HG03442 (cell line): ENCODE results near the gene PIEZO2.

Experiments
- ATAC-seq: cut with Tn5 transposase; IDR thresholded peaks from one replicate; pipeline ENCODE4 v1.9.1; 2021; ENCODE audit warnings: mild to moderate bottlenecking, moderate library complexity; ENCODE audit not compliant: unreplicated experiment

The PIEZO2 gene

DNA sequence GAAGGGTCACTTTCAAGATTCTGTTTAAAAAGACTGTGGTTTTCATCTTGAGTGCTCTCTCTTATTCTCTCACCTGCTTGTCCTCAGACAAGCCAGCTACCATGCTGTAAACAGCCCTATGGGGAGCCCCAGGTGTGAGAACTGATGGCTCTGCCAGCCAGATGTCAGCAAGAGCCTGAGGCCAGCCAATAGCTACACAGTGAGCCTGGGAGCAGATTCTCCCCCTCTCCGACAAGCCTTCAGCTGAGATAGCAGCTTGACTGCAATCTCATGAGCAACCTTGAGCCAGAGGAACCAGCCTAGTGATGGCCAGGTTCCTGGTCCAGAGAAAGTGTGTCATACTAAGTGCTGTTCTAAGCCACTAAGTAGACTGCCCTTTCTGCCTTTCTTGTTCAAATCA lies 351.5 kb downstream of the PIEZO2 start:
- no peak for ATAC-seq

DNA sequence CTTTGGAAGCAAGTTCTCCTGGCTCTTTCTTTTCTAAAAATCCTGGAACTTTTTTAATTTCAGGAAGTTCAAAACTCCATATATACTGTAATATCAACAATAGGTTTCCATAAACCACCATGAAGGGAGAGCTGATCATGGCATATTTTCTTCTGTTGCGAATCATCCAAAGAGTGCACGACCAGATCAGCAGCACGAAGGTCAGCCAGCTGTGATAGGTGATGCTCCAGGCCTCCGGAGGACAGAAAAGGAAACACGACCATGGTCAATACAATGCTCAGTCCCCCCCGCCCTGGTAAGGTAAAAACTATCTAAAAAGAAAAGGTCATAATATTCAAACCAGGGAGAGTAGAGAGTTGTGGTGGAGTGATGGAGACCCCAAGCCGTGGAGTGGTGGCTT lies 354.6 kb downstream of the PIEZO2 start:
- no peak for ATAC-seq

GRCh38 chr18:10793730-10794370 lies 355.5 kb downstream of the PIEZO2 start:
- no peak for ATAC-seq

GRCh38 chr18:10792181-10792580 lies 357.2 kb downstream of the PIEZO2 start:
- ATAC-seq = no peak

DNA sequence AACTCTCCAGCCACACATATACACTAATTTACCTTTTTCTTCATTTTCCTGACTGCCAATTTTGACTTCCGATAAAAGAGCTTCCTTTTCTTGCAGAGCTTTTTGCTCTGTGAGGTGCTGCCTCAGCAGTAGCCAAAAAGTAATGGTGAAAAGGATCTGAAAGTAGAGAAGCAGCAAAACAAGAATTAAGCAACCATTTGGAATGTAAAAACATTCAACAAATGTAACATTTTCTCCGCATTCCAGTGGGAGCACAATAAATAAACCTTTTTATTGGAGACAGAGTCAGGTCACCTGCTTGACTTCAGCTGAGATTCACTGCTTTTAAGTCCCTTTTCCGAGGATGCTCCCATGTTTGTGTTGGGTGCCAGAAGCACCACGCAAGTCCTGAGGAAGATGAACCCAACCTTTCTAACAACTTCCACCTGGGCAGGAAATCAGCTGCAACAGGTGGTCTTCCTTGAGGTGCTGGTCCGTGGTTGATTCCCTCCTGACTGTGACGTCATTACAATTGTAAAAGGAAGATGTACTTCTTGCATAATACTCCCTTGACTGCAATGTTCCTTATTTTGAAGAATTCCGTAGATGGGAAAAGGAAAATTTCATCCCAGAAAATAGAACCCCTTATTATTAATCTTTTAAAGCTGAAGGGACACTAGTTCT lies 358.1 kb downstream of the PIEZO2 start:
- no peak for ATAC-seq

- no peak for ATAC-seq
Measured at GRCh38 chr18:10789180-10789579, 360.2 kb downstream of the PIEZO2 start.

DNA sequence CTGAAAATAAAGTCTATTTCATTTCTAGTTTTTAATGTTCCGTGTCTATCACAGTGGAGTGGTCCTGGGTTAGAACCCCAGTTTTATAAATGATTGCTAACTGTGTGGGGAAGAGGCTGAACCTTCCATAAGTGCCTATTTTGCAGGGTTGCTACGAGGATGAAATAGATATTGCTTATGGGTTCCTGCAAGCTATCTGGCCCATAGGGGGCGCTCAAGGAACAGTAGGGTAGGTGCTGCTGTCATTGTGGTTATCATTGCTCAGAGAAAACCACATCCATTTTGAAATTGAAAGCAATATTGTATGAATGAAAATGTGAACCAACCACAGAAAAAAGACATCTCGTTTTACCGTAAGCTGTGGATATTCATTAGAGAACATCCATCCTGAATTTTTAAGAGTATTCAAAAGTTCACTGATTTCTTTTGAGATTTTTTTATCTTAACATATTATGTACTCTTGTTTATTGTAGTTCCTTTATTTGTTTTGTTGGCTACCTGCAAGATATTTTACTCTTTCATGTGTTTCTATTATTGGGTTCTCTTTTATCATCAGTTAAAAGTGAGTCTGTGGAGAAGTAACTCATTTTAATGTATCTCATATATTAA lies 362.0 kb downstream of the PIEZO2 start:
- peak; percentile 94 for ATAC-seq

DNA sequence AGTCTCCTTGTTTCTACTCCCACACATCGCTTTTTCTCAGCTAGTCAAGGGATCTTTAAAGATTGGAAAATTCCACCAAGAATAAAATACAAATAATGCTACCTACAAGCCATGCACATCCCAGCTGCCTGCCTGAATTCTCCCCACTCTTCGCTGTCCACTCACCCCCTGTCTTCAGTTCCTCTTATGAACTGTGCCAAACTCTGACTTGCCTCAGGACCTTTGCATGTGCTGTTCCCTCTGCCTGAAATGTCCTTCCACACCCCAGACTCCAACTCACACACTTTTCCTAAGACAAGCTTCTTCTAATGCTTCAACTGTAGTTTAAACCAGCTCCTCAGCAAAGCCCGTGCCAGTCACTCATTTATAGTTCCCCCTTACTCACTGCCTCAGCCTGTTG lies 363.6 kb downstream of the PIEZO2 start:
- no peak for ATAC-seq

DNA sequence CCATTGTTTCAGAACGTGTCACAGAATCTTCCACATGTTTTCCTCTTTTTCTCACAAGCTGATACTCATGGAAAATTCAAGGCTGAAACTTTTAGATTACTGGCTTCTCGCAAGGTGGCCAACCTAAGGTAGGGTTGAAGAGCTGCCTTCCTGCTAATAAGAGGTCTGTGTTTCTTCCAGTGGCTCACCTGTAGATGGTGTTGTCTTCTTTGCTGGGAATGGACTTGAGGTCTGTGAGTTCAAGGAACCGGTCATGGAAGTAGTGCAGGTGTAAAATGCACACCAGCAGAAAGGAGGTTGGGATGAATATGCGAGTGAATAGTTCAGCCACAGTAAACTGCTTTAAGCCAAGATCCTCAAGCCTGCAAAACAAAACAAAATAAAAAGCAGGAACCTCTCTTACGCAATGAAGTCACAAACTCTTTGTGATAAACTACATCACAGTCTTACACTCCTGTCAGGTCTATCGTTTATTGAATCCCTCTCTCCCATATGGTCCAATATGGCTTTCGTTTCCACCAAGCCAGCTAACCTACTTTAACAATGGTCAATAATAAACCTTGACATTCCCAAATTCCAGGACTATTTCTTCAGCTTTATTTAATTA lies 364.7 kb downstream of the PIEZO2 start:
- no peak for ATAC-seq

DNA sequence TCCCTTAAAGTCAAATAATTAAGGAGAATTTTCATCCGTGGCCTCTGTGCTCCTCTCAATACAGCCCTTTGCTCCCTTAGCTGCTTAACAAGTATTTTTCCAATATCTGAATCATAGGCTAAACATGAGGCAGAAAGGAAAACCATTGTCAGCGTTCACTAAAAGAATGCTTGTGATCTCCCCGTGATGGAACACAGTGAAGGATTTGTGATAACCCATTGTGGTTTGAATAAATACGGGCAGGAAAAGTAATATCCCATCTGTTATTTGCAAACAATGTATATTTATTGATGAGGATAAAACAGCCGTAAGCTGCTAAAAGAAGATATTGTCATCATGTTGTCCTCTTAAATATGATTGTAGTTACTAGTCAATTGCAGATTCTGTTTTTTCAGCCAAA lies 365.4 kb downstream of the PIEZO2 start:
- no peak for ATAC-seq

GRCh38 chr18:10776493-10776892 lies 372.9 kb downstream of the PIEZO2 start:
- no peak for ATAC-seq

DNA sequence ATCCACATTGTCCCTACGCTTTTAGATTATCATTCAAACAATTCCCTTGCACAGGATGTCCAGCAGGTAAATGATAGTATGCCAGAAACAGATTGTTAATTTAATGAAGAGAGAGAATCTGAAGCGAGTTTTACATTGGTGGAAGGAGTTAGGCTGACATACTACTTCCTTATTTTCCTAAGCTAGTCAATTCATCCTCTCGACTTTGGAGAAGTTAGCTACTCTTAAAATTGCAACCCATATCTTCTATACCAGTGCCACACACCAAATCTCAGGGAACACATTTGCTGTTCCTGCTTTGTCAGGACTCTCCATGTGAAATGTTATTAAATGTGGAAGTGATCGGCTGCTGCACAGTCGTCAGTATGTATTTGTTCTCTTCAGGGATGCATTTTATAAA lies 374.3 kb downstream of the PIEZO2 start:
- no peak for ATAC-seq

DNA sequence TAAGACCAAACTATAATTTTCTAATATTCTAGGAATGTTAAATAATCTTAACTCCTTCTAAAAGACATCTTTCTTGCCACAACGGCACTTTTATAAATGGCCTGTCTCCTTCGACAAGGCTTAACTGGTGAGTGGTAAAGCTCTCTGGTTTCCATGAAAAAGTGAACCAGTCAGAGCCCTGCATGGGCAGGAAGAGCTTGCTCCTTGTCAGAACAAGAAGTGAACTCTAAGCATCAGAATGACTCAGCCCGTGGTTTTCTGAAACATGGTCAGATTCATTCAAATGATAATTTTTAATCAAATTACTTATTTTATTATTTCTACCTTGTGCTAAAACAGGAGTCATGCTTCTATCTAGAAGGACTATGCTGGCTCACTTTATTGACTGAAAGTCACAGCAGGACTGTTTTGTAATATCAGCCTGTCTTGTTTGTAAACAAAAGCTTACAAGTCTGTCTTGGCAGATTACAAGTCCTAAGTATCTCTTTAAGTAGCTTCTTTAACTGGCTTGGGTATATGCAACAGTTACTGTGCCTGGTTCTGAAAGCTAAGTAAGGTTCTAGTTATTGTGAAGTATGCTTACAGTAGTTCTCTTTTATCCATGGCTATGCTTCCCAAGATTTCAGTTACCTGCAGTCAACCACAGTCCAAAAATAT lies 378.2 kb downstream of the PIEZO2 start:
- no peak for ATAC-seq

DNA sequence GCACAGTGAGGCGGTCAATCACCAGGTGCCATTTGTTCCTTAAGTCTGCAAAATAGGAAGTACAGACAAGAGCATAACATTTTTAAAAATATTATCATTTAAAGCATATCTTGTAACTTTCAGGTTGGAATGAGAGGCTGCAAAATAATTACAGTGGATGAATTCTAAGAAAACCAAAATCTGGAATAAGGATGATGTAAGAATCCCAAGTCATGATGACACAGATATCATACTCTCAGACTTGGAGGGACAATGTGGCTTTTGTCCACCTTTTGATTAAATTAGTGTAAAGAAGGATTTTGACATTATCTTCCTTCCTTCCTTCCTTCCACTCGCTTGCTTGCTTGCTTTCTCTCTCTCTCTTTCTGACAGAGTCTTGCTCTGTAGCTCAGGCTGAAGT lies 379.1 kb downstream of the PIEZO2 start:
- ATAC-seq = no peak

DNA sequence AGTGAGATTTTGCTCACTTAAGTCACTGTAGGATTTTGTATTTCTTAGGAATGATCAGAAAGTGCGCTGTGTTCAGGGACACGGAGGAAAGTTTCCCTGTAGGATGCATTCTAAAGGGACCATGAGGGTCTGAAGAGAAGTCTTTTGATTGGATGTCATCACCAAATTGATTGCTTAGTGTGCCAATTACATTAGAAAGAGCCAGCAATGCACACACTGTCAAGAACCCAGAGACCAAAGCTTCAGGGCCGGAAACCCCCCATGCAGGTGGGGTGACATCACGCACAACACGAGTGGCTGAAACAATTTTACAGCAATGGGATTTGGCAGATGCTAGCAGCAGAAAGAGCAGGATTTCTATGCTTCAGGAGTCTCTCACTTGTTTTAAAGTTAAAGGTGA lies 381.1 kb downstream of the PIEZO2 start:
- no peak for ATAC-seq

- no peak for ATAC-seq
Measured at GRCh38 chr18:10767658-10768057, 381.7 kb downstream of the PIEZO2 start.

GRCh38 chr18:10760986-10761385 lies 388.4 kb downstream of the PIEZO2 start:
- ATAC-seq = no peak

- no peak for ATAC-seq
Measured at GRCh38 chr18:10759241-10759640, 390.1 kb downstream of the PIEZO2 start.

DNA sequence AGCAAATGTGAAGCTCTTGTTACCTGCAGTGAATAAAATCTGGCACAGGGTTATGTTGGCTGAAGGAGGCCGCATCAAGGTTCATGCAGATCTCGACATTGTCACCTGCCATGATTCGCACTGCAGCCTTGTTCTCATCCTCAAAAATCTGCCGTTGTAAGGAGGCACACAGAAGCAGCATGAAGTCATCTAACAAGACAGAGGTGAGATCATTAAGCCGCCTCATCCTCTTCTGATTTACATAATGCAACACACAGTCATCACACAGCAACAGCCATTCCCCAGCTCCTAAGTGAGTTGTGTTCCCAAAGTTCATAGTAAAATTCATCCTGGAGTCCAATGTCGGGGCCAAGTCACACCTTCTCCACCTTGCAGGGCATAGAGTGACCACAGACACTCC lies 391.4 kb downstream of the PIEZO2 start:
- no peak for ATAC-seq

DNA sequence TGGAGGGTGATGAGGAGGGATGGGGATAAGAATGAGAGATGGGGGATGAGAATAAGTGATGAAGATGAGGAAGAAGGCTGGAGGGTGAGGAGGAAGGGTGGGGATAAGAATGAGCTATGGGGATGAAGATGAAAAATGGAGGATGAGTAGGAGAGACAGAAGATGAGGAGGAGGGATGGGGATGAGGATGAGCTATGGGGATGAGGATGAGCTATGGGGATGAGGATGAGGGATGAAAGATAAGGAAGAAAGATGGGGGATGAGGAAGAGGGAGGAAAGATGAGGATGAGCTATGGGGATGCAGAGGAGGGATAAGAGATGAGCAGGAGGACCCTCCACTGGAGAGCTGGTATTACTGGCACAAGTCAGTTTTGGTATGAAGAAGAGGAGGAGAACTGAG lies 392.0 kb downstream of the PIEZO2 start:
- ATAC-seq = no peak

- ATAC-seq = no peak
Measured at GRCh38 chr18:10755855-10756254, 393.5 kb downstream of the PIEZO2 start.

DNA sequence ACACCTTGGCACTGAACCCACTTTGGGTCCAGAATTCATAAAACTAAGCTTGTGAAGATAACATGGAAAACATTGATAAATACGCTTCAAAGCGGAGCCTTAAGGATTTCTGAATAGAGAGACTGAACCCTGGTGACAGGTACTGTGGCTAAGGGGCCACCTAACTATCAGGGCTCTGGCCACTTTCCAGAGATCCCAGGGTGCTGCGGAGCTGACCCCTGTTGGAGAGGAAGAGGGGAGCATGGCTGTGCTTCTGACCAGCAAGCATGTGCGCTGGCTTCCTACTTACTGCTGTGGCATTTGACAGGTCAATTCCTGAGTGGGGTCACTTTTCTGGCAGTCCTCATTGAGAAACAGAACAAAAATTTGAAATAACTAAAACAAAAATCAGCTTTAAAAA lies 395.2 kb downstream of the PIEZO2 start:
- no peak for ATAC-seq
